D721Med (cell line): ENCODE results near the gene DCDC1.

Source experiments
- DNase-seq: peaks from one replicate; pipeline ENCODE4 v3.0.0; 2011; ENCODE audit warnings: low spot score; ENCODE audit not compliant: insufficient read length
- FAIRE-seq: peaks from 2 replicates; lab custom pipeline; 2011; peaks lifted over from hg19 to GRCh38; lab: Jason Lieb, UNC
- CTCF ChIP-seq: IDR thresholded peaks from 2 replicates; pipeline ENCODE4 v1.5.1; 2012; ENCODE audit warnings: mild to moderate bottlenecking, control low read depth; ENCODE audit not compliant: insufficient read depth; ENCODE audit errors: missing control alignments

DCDC1 gene

GRCh38 chr11:31160504-31161422 is 208.8 kb downstream of the DCDC1 start:
- FAIRE-seq: peak; percentile 35
- TF ChIP-seq CTCF: no peak
- DNase-seq: no peak

- FAIRE-seq (no peak), DNase-seq (no peak)
Observed at GRCh38 chr11:31150841-31151240, 218.7 kb downstream of the DCDC1 start.

GRCh38 chr11:31150011-31150410 is 219.5 kb downstream of the DCDC1 start:
- no peak for TF ChIP-seq CTCF
- DNase-seq (no peak), FAIRE-seq (no peak)

More at GRCh38 chr11:31150841-31151240, 218.7 kb downstream of the DCDC1 start:
- TF ChIP-seq CTCF: no peak

DNA sequence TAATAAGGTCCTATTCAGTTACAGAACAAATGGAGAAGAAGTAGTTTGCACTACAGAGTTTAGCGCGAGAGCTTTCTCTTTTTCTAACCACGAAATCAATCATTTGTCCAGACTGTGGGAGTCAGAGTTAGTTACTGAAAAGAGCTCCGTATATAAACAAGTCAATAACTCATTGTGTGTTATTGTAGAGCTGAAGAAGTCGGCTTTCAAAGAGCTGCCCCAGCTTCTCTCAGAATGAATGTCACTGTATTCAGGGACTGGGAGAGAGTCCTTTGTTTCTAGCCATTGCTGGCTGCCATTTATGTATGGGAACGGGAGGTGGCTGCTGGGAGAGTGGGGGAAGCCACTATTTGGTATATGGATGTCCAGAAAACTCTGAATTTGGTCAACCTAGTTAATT is 227.8 kb downstream of the DCDC1 start:
- no peak for TF ChIP-seq CTCF
- DNase-seq (no peak), FAIRE-seq (no peak)

DNA sequence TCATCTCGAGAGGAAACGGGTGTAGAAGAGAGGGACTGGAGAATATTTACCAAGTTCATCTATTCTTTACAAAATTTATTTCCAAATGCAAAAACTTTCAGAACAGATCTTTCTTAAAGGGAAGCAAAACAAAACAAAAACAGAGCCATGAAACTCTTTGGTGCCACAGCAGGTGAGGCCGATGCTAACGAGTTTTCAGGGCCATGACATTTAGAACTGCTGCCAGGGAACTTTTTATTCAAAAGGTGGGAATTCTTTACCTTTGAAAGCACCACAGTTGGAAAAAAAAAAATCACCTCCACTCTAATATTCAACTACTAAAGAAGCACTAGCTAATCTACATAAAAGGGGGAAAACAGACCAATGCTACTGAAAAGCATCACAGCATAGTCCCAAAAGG is 230.1 kb downstream of the DCDC1 start:
- FAIRE-seq (no peak), DNase-seq (no peak)
- no peak for TF ChIP-seq CTCF

DNA sequence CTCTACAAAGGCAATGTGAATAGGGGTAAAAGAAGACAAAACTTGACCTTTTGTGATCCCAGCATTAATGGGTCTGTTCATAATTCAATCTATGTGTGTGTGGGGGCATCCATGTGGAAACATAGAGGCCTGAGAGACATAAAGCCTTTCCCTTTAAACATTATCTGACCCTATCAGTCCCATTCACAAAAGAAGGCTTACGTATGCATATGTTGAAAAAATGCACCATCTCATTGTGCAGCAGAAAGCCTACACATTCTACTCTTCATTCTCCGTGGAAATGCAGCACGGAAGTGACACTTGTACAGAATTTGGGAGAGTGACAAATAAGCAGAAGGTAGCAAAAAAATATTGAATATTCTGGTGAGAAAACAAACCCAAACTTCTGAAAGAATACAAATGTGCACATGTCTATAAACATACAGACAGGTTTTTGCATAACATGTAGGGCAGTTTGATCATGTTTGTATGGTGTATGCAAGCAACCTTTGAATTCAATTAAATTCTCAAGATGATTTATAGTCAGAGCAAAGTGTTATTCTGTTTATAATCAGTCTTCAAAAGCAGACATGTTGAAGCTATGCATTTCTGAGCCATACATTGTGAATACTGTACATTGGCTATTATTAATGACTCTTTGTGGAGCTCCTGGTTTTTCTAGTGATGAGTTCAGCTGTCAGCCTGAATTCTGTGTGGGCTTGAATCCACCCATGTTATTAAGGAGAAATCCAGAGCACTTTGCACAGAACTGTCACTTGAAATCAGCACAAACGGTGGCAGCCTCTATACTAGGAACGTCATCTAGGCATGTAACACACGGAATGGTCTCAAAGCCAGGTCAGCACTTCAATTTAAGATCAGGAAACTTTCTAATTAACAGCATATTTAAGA is 236.8 kb downstream of the DCDC1 start:
- FAIRE-seq (no peak), DNase-seq (no peak)
- TF ChIP-seq CTCF: no peak
